B cell (primary cell): ENCODE results near the gene ACAP3. TPM values are rescaled to one million over a fixed set of nuclear protein-coding genes. Genes with fewer than 3 reads are reported as not detected.

Experiments
- ATAC-seq: fragments of 200-7000 bp; cut with Tn5 transposase; one replicate; pipeline ENCODE4 v1.10.0; 2021; ENCODE audit warnings: low read depth, mild to moderate bottlenecking, moderate number of reproducible peaks, moderate library complexity
- CTCF ChIA-PET: fragments of 350-600 bp; sonication (Branson Sonifier 250); formaldehyde crosslinking; loops from one replicate; lab custom pipeline; 2021; ENCODE audit warnings: antibody characterized with exemption, inconsistent platforms; lab: Charles Lee
- POLR2A ChIA-PET: fragments of 350-600 bp; sonication (Branson Sonifier 250); formaldehyde crosslinking; loops from one replicate; lab custom pipeline; 2021; ENCODE audit warnings: antibody characterized with exemption; lab: Charles Lee
- DNase-seq: peaks from one replicate; pipeline ENCODE4 v3.0.0; 2013
- H2AFZ ChIP-seq: 2 replicates; pipeline ENCODE4 v1.6.1; 2012; ENCODE audit warnings: mild to moderate bottlenecking, low read depth, low read length; ENCODE audit not compliant: insufficient read depth, poor library complexity, severe bottlenecking
- H3K27ac ChIP-seq, 2 donors: 1 replicate in 1 of 2; 2 replicates in 1 of 2; pipeline ENCODE4 v1.5.1; 2012 to 2013; ENCODE audit warnings: low read length in 2 of 2, mild to moderate bottlenecking in 2 of 2, moderate library complexity in 1 of 2
- H3K27me3 ChIP-seq, 4 experiments: fragments of 200-600 bp in 1 of 4; sonication (generic) in 1 of 4; replicated peaks in 1 of 4; 1 replicate in 2 of 4; 2 replicates in 2 of 4; pipeline versions ENCODE4 v1.6.1 to v1.7.0; 2013 to 2016; ENCODE audit warnings: low read length in 3 of 4, mild to moderate bottlenecking in 2 of 4, mixed read lengths in 1 of 4, moderate library complexity in 1 of 4; ENCODE audit not compliant: insufficient read depth in 4 of 4, control insufficient read depth in 3 of 4; ENCODE audit errors: control extremely low read depth in 1 of 4
- H3K36me3 ChIP-seq, 2 experiments: replicated peaks in 1 of 2; 1 replicate in 1 of 2; 2 replicates in 1 of 2; pipeline versions ENCODE4 v1.6.1 to v1.7.1; 2013; ENCODE audit warnings: low read length in 1 of 2; ENCODE audit not compliant: insufficient read depth in 2 of 2, control insufficient read depth in 1 of 2; ENCODE audit errors: control extremely low read depth in 1 of 2, extremely low read depth in 1 of 2
- H3K4me1 ChIP-seq, 2 donors: fragments of 200-600 bp in 1 of 2; sonication (generic) in 1 of 2; 1 replicate in 1 of 2; 2 replicates in 1 of 2; pipeline versions ENCODE4 v1.5.1 to v1.6.1; 2013 to 2017; ENCODE audit warnings: low read length in 2 of 2; ENCODE audit not compliant: control insufficient read depth in 2 of 2, insufficient read depth in 2 of 2
- H3K4me2 ChIP-seq: replicated peaks from 2 replicates; pipeline ENCODE3; 2012; ENCODE audit warnings: mild to moderate bottlenecking, low read depth, low read length; ENCODE audit not compliant: poor library complexity, severe bottlenecking
- H3K4me3 ChIP-seq, 5 experiments: fragments of 200-600 bp in 1 of 5; sonication (generic) in 1 of 5; 1 replicate in 3 of 5; 2 replicates in 2 of 5; pipeline versions ENCODE4 v1.5.1 to v1.7.0; 2011 to 2016; ENCODE audit warnings: low read length in 4 of 5, mild to moderate bottlenecking in 4 of 5, low read depth in 2 of 5, control low read depth in 1 of 5, moderate library complexity in 1 of 5; ENCODE audit not compliant: insufficient read depth in 1 of 5; ENCODE audit errors: control extremely low read depth in 1 of 5, extremely low read depth in 1 of 5
- H3K79me2 ChIP-seq: fragments of 200-600 bp; sonication (generic); one replicate; pipeline ENCODE4 v1.6.0; 2016; ENCODE audit warnings: low read length; ENCODE audit not compliant: control insufficient read depth, insufficient read depth
- H3K9ac ChIP-seq: fragments of 200-600 bp; sonication (generic); 2 replicates; pipeline ENCODE4 v1.6.1; 2017; ENCODE audit warnings: mild to moderate bottlenecking, low read length, moderate library complexity
- H3K9me3 ChIP-seq, 3 donors: one replicate each; pipeline versions ENCODE4 v1.6.1 to v1.7.1; 2013; ENCODE audit warnings: low read length in 2 of 3; ENCODE audit not compliant: control insufficient read depth in 2 of 3, insufficient read depth in 1 of 3; ENCODE audit errors: control extremely low read depth in 1 of 3
- H4K20me1 ChIP-seq: 2 replicates; pipeline ENCODE4 v1.6.0; 2012; ENCODE audit warnings: mild to moderate bottlenecking, low read length; ENCODE audit not compliant: insufficient read depth, control insufficient read depth, poor library complexity, severe bottlenecking
- H3K27ac Mint-ChIP-seq: one replicate; pipeline ENCODE4 v1.8.0; 2021; ENCODE audit warnings: mixed read lengths
- H3K27me3 Mint-ChIP-seq: one replicate; pipeline ENCODE4 v1.8.0; 2021; ENCODE audit warnings: mixed read lengths
- H3K4me1 Mint-ChIP-seq: one replicate; pipeline ENCODE4 v1.8.0; 2021; ENCODE audit warnings: mixed read lengths
- H3K4me3 Mint-ChIP-seq: one replicate; pipeline ENCODE4 v1.8.0; 2021; ENCODE audit warnings: mixed read lengths
- H3K9me3 Mint-ChIP-seq: one replicate; pipeline ENCODE4 v1.8.0; 2022; ENCODE audit warnings: mixed read lengths; ENCODE audit not compliant: insufficient read depth
- CTCF ChIP-seq: fragments of 200-600 bp; IDR thresholded peaks from one replicate; pipeline ENCODE4 v1.8.0; 2022; ENCODE audit warnings: antibody characterized with exemption, mild to moderate bottlenecking
- EZH2 ChIP-seq: IDR thresholded peaks from 2 replicates; pipeline ENCODE4 v1.6.1; 2012; ENCODE audit warnings: borderline replicate concordance, low read depth, mild to moderate bottlenecking, moderate library complexity, low read length; ENCODE audit not compliant: insufficient read depth, poor library complexity, severe bottlenecking
- WGBS: methylation state at CpG from one replicate; pipeline ENCODE4 v1.1.5; 2013; ENCODE audit warnings: missing lambda C conversion rate; ENCODE audit not compliant: insufficient coverage; 5-methylcytosine and 5-hydroxymethylcytosine counted together
- intact Hi-C: fragments of 100-400 bp; cut with micrococcal nuclease; formaldehyde crosslinking; loops from one replicate; pipeline ENCODE4 v1.10.0; 2022
- polyA plus RNA-seq: library from polyadenylated mRNA; depleted of rRNA; stranded (reverse); fragments of >200 nt; gene quantifications from 2 replicates; pipeline ENCODE4 v1.2.3, GENCODE V29; 2012
- total RNA-seq, 2 donors: library from RNA; stranded (reverse); fragments of 120-200 nt in 1 of 2; gene quantifications; 1 replicate in 1 of 2; 2 replicates in 1 of 2; pipeline versions ENCODE4 v1.2.3 to v1.2.4, GENCODE V29; 2013 to 2022

The ACAP3 gene
- total and polyA plus RNA-seq, 2 donors (not counting 1 experiment from before 2014, with no cell fraction given): 40.7 to 124 TPM

- Histone ChIP-seq H4K20me1 (peaks cover 25% of the 10 kb centered on the region), H3K4me1 (no peaks in the 10 kb centered on the region), H3K27me3 (no peaks in the 10 kb centered on the region), H3K79me2 (peaks cover 9% of the 10 kb centered on the region), H3K4me2 (no peak overlapping the region), H3K36me3 (peaks cover 0 to 12% of the 10 kb centered on the region in 2 experiments), H2AFZ (no peak overlapping the region), H3K27ac (no peak overlapping the region), H3K4me3 (no peak overlapping the region), H3K9ac (no peak overlapping the region), H3K9me3 (peaks cover 0 to 7% (median 0%) of the 10 kb centered on the region in 3 donors)
- WGBS: 95% methylated on average over 35 of the region's 36 CpGs
- no peak overlapping the region for H3K4me3 Mint-ChIP-seq
- CTCF ChIA-PET: no interaction called here
- POLR2A ChIA-PET: no interaction called here
- H3K27ac Mint-ChIP-seq: no peak overlapping the region
- no peak for DNase-seq
- intact Hi-C loops: no loop called here
- no peaks in the 10 kb centered on the region for H3K9me3 Mint-ChIP-seq
- H3K4me1 Mint-ChIP-seq: no peaks in the 10 kb centered on the region
- no peaks in the 10 kb centered on the region for H3K27me3 Mint-ChIP-seq
- no peak for ATAC-seq
- TF ChIP-seq EZH2 (no peak), CTCF (no peak)
Observed at GRCh38 chr1:1340791-1341548, 33.2 kb upstream of the ACAP3 start.

DNA sequence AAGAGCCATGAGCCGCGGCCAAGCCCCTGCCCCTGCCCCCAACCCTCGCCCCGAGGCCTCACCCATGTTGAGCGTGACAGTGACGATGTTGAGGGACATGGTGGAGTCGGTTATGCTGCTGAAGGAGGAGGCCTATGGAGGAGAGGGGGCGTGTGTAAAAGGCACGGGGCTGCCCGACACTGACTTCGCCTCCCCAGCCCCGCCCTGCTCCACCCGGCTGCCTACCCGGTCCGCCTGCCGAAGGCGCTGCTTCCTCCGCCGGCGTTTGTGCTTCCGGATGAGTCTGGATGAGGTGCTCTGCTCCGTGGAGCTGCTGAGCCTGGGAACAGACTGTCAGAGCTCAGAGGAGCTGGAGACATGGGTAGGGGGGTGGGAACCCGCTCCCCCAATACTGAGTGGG, 32.5 kb upstream of the ACAP3 start:
- Histone ChIP-seq H3K79me2 (peaks cover 3% of the 10 kb centered on the region), H3K36me3 (peaks cover 0 to 12% of the 10 kb centered on the region in 2 experiments), H3K4me3 (no peak overlapping the region), H4K20me1 (peaks cover 17% of the 10 kb centered on the region), H3K27ac (no peak overlapping the region), H3K9ac (no peak overlapping the region), H3K9me3 (peaks cover 0 to 7% (median 0%) of the 10 kb centered on the region in 3 donors), H3K27me3 (no peaks in the 10 kb centered on the region), H3K4me1 (no peaks in the 10 kb centered on the region), H2AFZ (no peak overlapping the region), H3K4me2 (no peak overlapping the region)
- no peak overlapping the region for H3K27ac Mint-ChIP-seq
- TF ChIP-seq CTCF (no peak), EZH2 (no peak)
- no peaks in the 10 kb centered on the region for H3K4me1 Mint-ChIP-seq
- ATAC-seq (no peak), DNase-seq (no peak)
- CTCF ChIA-PET: no interaction called here
- no peaks in the 10 kb centered on the region for H3K27me3 Mint-ChIP-seq
- POLR2A ChIA-PET: no interaction called here
- intact Hi-C loops: no loop called here
- 98% methylated on average over 21 of the region's 23 CpGs for WGBS
- no peaks in the 10 kb centered on the region for H3K9me3 Mint-ChIP-seq
- no peak overlapping the region for H3K4me3 Mint-ChIP-seq
